Karpas-422 (cell line): ENCODE measurements around the gene FAM240B. TPM values are rescaled to one million over a fixed set of nuclear protein-coding genes. Genes with fewer than 3 reads are reported as not detected.

ENCODE experiments used
- DNase-seq: peaks from one replicate; pipeline ENCODE4 v3.0.0-alpha.2; 2015
- H2AFZ ChIP-seq: fragments of 200-600 bp; sonication (generic); 2 replicates; pipeline ENCODE4 v1.6.1; 2014; ENCODE audit warnings: antibody characterized with exemption, low read length, mixed read lengths
- H3K27ac ChIP-seq: fragments of 200-600 bp; sonication (generic); 2 replicates; pipeline ENCODE4 v1.5.1; 2014; ENCODE audit warnings: mild to moderate bottlenecking, low read length, moderate library complexity
- H3K27me3 ChIP-seq: fragments of 200-600 bp; sonication (generic); 2 replicates; pipeline ENCODE4 v1.6.1; 2014; ENCODE audit warnings: low read length, mixed read lengths
- H3K36me3 ChIP-seq: fragments of 200-600 bp; sonication (generic); 2 replicates; pipeline ENCODE4 v1.6.1; 2014; ENCODE audit warnings: low read length, mixed read lengths; ENCODE audit not compliant: insufficient read depth
- H3K4me1 ChIP-seq: fragments of 200-600 bp; sonication (generic); 2 replicates; pipeline ENCODE4 v1.6.1; 2014; ENCODE audit warnings: mild to moderate bottlenecking, low read length, mixed read lengths
- H3K4me2 ChIP-seq: fragments of 200-600 bp; sonication (generic); 2 replicates; pipeline ENCODE4 v1.6.1; 2014; ENCODE audit warnings: low read length, low read depth, mild to moderate bottlenecking; ENCODE audit not compliant: poor library complexity, severe bottlenecking
- H3K4me3 ChIP-seq: fragments of 200-600 bp; sonication (generic); 2 replicates; pipeline ENCODE4 v1.5.1; 2014; ENCODE audit warnings: mild to moderate bottlenecking, antibody characterized with exemption, low read length, mixed read lengths
- H3K79me2 ChIP-seq: fragments of 200-600 bp; sonication (generic); 2 replicates; pipeline ENCODE4 v1.6.1; 2014; ENCODE audit warnings: mild to moderate bottlenecking, low read length, mixed read lengths
- H3K9ac ChIP-seq: fragments of 200-600 bp; sonication (generic); 2 replicates; pipeline ENCODE4 v1.6.0; 2014; ENCODE audit warnings: low read length
- H3K9me2 ChIP-seq: fragments of 200-600 bp; sonication (generic), shearing (Covaris generic); replicated peaks from 2 replicates; pipeline ENCODE4 v1.6.0; 2014; ENCODE audit warnings: mild to moderate bottlenecking, low read length, moderate library complexity; ENCODE audit not compliant: insufficient read depth
- H3K9me3 ChIP-seq: fragments of 300-700, 200-600 bp; sonication (generic); 2 replicates; pipeline ENCODE4 v1.6.1; 2014; ENCODE audit warnings: low read length, mixed read lengths
- H4K20me1 ChIP-seq: fragments of 200-600 bp; sonication (generic); 2 replicates; pipeline ENCODE4 v1.6.1; 2014; ENCODE audit warnings: mild to moderate bottlenecking, antibody characterized with exemption, low read length, low read depth; ENCODE audit not compliant: insufficient read depth
- total RNA-seq: library from RNA; depleted of rRNA; stranded (reverse); fragments of >200 nt; shearing (Covaris generic); gene quantifications from 2 replicates; pipeline ENCODE4 v1.2.3, GENCODE V29; 2014; ENCODE audit warnings: low replicate concordance

Gene FAM240B
- total RNA-seq, 1 experiment from 2014 or later = not detected

GRCh38 chr9:38685535-38685934 is 34.4 kb downstream of the FAM240B start:
- DNase-seq = no peak
- no peaks in the 10 kb centered on the region for H3K27me3 ChIP-seq
- no peaks in the 10 kb centered on the region for H3K4me1 ChIP-seq
- no peaks in the 10 kb centered on the region for H3K9me2 ChIP-seq
- no peaks in the 10 kb centered on the region for H3K36me3 ChIP-seq
- no peak overlapping the region for H3K9ac ChIP-seq
- H2AFZ ChIP-seq = no peak overlapping the region
- H4K20me1 ChIP-seq = no peaks in the 10 kb centered on the region
- H3K79me2 ChIP-seq = no peaks in the 10 kb centered on the region
- no peak overlapping the region for H3K4me2 ChIP-seq
- H3K4me3 ChIP-seq = no peak overlapping the region
- no peak overlapping the region for H3K27ac ChIP-seq
- no peaks in the 10 kb centered on the region for H3K9me3 ChIP-seq

- no peak overlapping the region for H3K4me3 ChIP-seq
- no peaks in the 10 kb centered on the region for H3K79me2 ChIP-seq
- no peaks in the 10 kb centered on the region for H3K27me3 ChIP-seq
- H3K4me1 ChIP-seq = no peaks in the 10 kb centered on the region
- H3K9me2 ChIP-seq = no peaks in the 10 kb centered on the region
- no peak overlapping the region for H3K27ac ChIP-seq
- H3K9me3 ChIP-seq = no peaks in the 10 kb centered on the region
- no peak overlapping the region for H3K9ac ChIP-seq
- H3K4me2 ChIP-seq = no peak overlapping the region
- DNase-seq = no peak
- H3K36me3 ChIP-seq = no peaks in the 10 kb centered on the region
- no peak overlapping the region for H2AFZ ChIP-seq
- no peaks in the 10 kb centered on the region for H4K20me1 ChIP-seq
These were observed 36.6 kb downstream of the FAM240B start for GRCh38 chr9:38683336-38683735.

GRCh38 chr9:38682713-38683112 is 37.2 kb downstream of the FAM240B start:
- no peaks in the 10 kb centered on the region for H3K79me2 ChIP-seq
- DNase-seq = no peak
- H3K4me3 ChIP-seq = no peak overlapping the region
- no peak overlapping the region for H3K4me2 ChIP-seq
- H3K4me1 ChIP-seq = no peaks in the 10 kb centered on the region
- no peaks in the 10 kb centered on the region for H3K27me3 ChIP-seq
- no peaks in the 10 kb centered on the region for H3K36me3 ChIP-seq
- H2AFZ ChIP-seq = no peak overlapping the region
- no peaks in the 10 kb centered on the region for H3K9me3 ChIP-seq
- no peak overlapping the region for H3K9ac ChIP-seq
- H3K27ac ChIP-seq = no peak overlapping the region
- no peaks in the 10 kb centered on the region for H4K20me1 ChIP-seq
- H3K9me2 ChIP-seq = no peaks in the 10 kb centered on the region

- Histone ChIP-seq H3K79me2 (no peaks in the 10 kb centered on the region), H3K27ac (no peak overlapping the region), H2AFZ (no peak overlapping the region), H3K4me1 (no peaks in the 10 kb centered on the region), H3K9me3 (no peaks in the 10 kb centered on the region), H4K20me1 (no peaks in the 10 kb centered on the region), H3K4me3 (no peak overlapping the region), H3K9me2 (no peaks in the 10 kb centered on the region), H3K9ac (no peak overlapping the region), H3K27me3 (no peaks in the 10 kb centered on the region), H3K36me3 (no peaks in the 10 kb centered on the region), H3K4me2 (no peak overlapping the region)
- no peak for DNase-seq
These were observed 38.1 kb downstream of the FAM240B start for GRCh38 chr9:38681747-38682227.

- Histone ChIP-seq H3K4me2 (no peak overlapping the region), H3K79me2 (no peaks in the 10 kb centered on the region), H3K4me1 (no peaks in the 10 kb centered on the region), H3K9ac (no peak overlapping the region), H4K20me1 (no peaks in the 10 kb centered on the region), H2AFZ (no peak overlapping the region), H3K9me2 (no peaks in the 10 kb centered on the region), H3K9me3 (no peaks in the 10 kb centered on the region), H3K27me3 (no peaks in the 10 kb centered on the region), H3K4me3 (no peak overlapping the region), H3K36me3 (no peaks in the 10 kb centered on the region), H3K27ac (no peak overlapping the region)
- no peak for DNase-seq
These were observed 39.0 kb downstream of the FAM240B start for GRCh38 chr9:38680837-38681445.

GRCh38 chr9:38677660-38678303 is 42.2 kb downstream of the FAM240B start:
- Histone ChIP-seq H3K4me2 (no peak overlapping the region), H3K27ac (no peak overlapping the region), H3K4me1 (no peaks in the 10 kb centered on the region), H3K36me3 (no peaks in the 10 kb centered on the region), H2AFZ (no peak overlapping the region), H3K79me2 (no peaks in the 10 kb centered on the region), H3K9ac (no peak overlapping the region), H4K20me1 (no peaks in the 10 kb centered on the region), H3K9me2 (no peaks in the 10 kb centered on the region), H3K4me3 (no peak overlapping the region), H3K27me3 (no peaks in the 10 kb centered on the region), H3K9me3 (no peaks in the 10 kb centered on the region)
- DNase-seq = no peak

GRCh38 chr9:38675831-38676230 is 44.1 kb downstream of the FAM240B start:
- Histone ChIP-seq H3K79me2 (no peaks in the 10 kb centered on the region), H3K27me3 (no peaks in the 10 kb centered on the region), H3K9me3 (no peaks in the 10 kb centered on the region), H2AFZ (no peak overlapping the region), H3K9ac (no peak overlapping the region), H3K4me2 (no peak overlapping the region), H3K4me3 (no peak overlapping the region), H3K4me1 (no peaks in the 10 kb centered on the region), H3K36me3 (no peaks in the 10 kb centered on the region), H3K9me2 (no peaks in the 10 kb centered on the region), H4K20me1 (no peaks in the 10 kb centered on the region), H3K27ac (no peak overlapping the region)
- no peak for DNase-seq

GRCh38 chr9:38675211-38675610 is 44.7 kb downstream of the FAM240B start:
- Histone ChIP-seq H3K4me2 (no peak overlapping the region), H3K27ac (no peak overlapping the region), H3K9ac (no peak overlapping the region), H3K9me2 (no peaks in the 10 kb centered on the region), H3K4me3 (no peak overlapping the region), H3K9me3 (no peaks in the 10 kb centered on the region), H4K20me1 (no peaks in the 10 kb centered on the region), H3K79me2 (no peaks in the 10 kb centered on the region), H2AFZ (no peak overlapping the region), H3K4me1 (no peaks in the 10 kb centered on the region), H3K27me3 (no peaks in the 10 kb centered on the region), H3K36me3 (no peaks in the 10 kb centered on the region)
- DNase-seq = no peak
